HTR-8/SVneo (cell line): ENCODE measurements around the gene MPPE1.
A peak's percentile ranks its signal among the peaks of the same experiment; 100 is the strongest.
"Not testable (repeated sequence)": the region's sequence is repeated elsewhere in the genome, so short reads cannot be mapped to it uniquely, and the experiment has no call there.

Experiments
- DNase-seq: peaks from one replicate; pipeline ENCODE4 v3.0.0; 2011; ENCODE audit warnings: low spot score, mixed read lengths; ENCODE audit not compliant: insufficient read length
- FAIRE-seq: peaks from 2 replicates; lab custom pipeline; 2011; peaks lifted over from hg19 to GRCh38; lab: Jason Lieb, UNC

MPPE1 gene

GRCh38 chr18:11908182-11909060 lies at the start of gene MPPE1:
MPPE1 (minus strand) TSS chr18:11908317; CDS start chr18:11897264, 11,053 bp downstream.
- DNase-seq (peak; percentile 82), FAIRE-seq (no peak)

GRCh38 chr18:11957636-11958035 lies 49.5 kb upstream of the MPPE1 start:
- DNase-seq (no peak), FAIRE-seq (no peak)

GRCh38 chr18:11956371-11957308 lies 48.5 kb upstream of the MPPE1 start:
- no peak for DNase-seq
- FAIRE-seq: no peak

- no peak for DNase-seq
- no peak for FAIRE-seq
Observed at GRCh38 chr18:11955239-11956029, 47.3 kb upstream of the MPPE1 start.

- DNase-seq (no peak), FAIRE-seq (no peak)
Observed at GRCh38 chr18:11953113-11953512, 45.0 kb upstream of the MPPE1 start.

- DNase-seq (no peak), FAIRE-seq (no peak)
Observed at GRCh38 chr18:11951390-11951851, 43.3 kb upstream of the MPPE1 start.

- no peak for FAIRE-seq
Observed at GRCh38 chr18:11950824-11951223, 42.7 kb upstream of the MPPE1 start.

GRCh38 chr18:11948852-11949523 lies 40.9 kb upstream of the MPPE1 start:
- FAIRE-seq (no peak), DNase-seq (no peak)

More at GRCh38 chr18:11950824-11951223, 42.7 kb upstream of the MPPE1 start:
- DNase-seq: no peak

GRCh38 chr18:11947214-11948191 lies 39.4 kb upstream of the MPPE1 start:
- no peak for FAIRE-seq
- DNase-seq: peak; percentile 68

- DNase-seq (no peak), FAIRE-seq (no peak)
Observed at GRCh38 chr18:11946756-11947155, 38.6 kb upstream of the MPPE1 start.

- not testable (repeated sequence) for DNase-seq, FAIRE-seq
Observed at GRCh38 chr18:11945834-11946659, 37.9 kb upstream of the MPPE1 start.

- DNase-seq (no peak), FAIRE-seq (no peak)
Observed at GRCh38 chr18:11944786-11945185, 36.7 kb upstream of the MPPE1 start.

GRCh38 chr18:11944252-11944651 lies 36.1 kb upstream of the MPPE1 start:
- DNase-seq: no peak
- FAIRE-seq: no peak

GRCh38 chr18:11943551-11943950 lies 35.4 kb upstream of the MPPE1 start:
- no peak for DNase-seq

GRCh38 chr18:11940956-11941355 lies 32.8 kb upstream of the MPPE1 start:
- FAIRE-seq (no peak), DNase-seq (no peak)

More at GRCh38 chr18:11943551-11943950, 35.4 kb upstream of the MPPE1 start:
- no peak for FAIRE-seq

- no peak for FAIRE-seq
- peak; percentile 60 for DNase-seq
Observed at GRCh38 chr18:11937874-11938478, 29.9 kb upstream of the MPPE1 start.

GRCh38 chr18:11932393-11932792 lies 24.3 kb upstream of the MPPE1 start:
- no peak for DNase-seq
- FAIRE-seq: no peak
